Stimulated activated CD8-positive, alpha-beta memory T cell treated with anti-CD3 and anti-CD28 coated beads, Interleukin-15, amount 100 ng/mL, for 24 hours (primary cell): ENCODE measurements around the gene FAM153A.
"Not testable (repeated sequence)": the region's sequence is repeated elsewhere in the genome, so short reads cannot be mapped to it uniquely, and the experiment has no call there.

Source experiments
- DNase-seq: peaks from one replicate; pipeline ENCODE4 v3.0.0-alpha.2; 2020; ENCODE audit warnings: low read depth

Gene FAM153A

DNA sequence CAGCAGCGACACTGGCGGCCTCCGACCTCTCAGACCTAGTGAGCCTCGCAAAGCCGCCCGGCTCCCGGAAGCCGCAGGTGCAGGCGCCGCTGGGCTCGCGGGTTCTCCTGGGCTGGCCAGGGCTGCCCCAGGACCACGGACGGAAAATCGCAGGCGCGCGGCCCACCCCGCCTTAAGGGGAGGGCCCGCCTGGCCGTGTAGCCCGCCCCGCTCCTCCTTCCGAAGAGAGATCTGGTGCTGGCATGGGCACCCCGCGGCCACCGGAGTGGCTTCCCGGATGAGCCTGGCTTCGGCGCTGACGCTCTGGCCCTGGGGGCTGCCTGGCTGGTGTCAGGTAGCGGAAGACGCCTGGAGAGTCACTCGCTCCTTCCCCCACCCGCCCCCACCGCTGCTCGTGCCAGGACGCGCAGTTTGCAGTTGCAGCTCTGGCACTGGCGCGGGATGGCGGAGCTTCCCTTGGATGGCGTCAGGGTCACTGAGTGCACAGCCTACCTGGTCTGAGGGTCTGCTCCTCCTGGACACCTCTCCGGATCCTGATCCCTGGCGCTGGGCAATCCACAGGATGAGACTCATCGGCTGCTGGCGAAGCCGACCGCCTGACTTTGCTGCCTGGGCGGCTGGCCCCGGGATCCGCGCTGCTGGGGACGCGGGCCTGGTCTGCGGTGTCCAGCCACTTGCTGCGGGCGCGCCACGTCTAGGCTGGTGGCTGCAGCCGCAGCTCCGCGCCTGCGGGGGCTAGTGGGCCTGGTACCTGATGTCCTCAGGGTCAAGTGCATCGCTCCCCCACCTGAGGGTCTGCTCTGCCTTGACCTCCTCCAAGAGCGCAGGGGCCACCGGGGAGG is at the start of gene FAM153A:
Gene FAM153A, minus strand, starts transcription at position 108 of the 842 bp plus-strand sequence.
- DNase-seq = not testable (repeated sequence)

DNA sequence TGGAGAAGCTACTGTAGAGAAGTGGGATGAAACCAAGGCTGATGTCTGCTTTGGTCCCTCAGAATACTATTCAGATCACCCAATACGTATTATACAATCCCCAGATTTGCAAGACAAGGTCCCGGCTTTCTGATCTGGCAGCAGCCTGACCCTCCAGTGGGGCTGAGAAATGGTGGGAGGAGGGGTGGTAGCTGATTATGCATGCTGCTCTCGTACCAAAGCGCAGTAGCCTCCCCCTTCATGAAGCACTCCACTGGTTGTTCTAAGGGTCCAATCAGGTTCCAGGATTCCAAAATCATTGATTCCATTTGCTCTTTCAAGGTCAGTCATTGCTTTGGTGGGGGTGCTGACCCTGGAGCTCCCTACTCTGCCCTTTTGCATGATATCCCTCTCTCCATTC is 49.6 kb upstream of the FAM153A start:
- not testable (repeated sequence) for DNase-seq

DNA sequence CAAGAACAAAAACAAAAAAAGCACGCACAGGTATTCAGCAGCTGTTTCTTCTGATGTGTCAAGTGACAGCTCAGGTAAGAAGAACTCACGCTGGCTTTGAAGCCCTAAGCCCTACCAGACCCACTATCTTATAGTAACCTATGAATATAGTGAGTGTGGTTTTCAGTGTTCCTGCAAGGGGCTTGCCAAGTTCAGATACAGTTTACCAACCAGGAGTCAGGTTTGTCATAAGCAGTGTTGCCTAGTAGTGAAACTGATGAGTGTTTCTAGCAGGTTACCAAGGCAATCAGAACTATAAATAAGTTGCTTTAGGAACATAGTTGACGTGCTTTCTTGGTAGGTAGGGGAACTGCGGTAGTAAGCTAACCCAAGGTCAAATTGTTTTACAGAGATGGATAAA is 43.4 kb upstream of the FAM153A start:
- not testable (repeated sequence) for DNase-seq

DNA sequence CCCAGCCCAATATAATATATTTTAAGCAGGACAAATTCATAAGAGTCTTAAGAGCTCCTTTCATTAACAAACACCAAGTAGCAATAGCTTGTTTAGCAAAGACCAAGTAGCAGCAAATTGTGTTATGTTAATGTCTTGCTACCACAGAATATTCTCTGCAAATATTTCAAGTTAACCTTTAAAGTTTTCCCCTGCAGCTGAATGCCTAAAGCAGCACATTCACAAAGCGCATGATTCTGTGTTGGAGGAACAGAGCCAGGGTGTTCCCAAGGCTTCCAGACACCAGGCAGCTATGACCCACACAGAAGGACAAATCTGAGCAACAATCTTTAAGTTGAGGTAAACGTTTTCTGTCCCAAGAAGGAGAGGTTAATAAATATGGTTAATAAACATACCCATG is 42.1 kb upstream of the FAM153A start:
- not testable (repeated sequence) for DNase-seq

DNA sequence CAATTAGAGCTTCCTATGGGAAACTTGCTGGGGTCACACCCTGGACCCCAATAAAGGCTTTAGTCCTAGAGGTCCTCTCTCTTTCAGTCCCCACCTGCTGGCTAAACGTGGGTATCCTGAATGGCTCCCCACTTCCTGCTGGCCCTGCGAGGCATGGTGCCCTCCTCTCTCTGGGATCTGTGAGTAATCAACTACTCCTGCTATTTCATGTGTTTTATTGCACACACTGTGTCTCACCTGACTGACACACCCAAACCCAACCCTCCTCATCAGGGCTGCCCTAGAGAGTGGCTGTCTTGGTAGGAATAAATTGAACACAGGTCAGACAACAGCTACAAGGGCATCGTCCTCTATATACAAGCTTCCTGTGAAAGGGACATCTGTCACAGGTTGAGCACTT is 39.8 kb upstream of the FAM153A start:
- DNase-seq = not testable (repeated sequence)

DNA sequence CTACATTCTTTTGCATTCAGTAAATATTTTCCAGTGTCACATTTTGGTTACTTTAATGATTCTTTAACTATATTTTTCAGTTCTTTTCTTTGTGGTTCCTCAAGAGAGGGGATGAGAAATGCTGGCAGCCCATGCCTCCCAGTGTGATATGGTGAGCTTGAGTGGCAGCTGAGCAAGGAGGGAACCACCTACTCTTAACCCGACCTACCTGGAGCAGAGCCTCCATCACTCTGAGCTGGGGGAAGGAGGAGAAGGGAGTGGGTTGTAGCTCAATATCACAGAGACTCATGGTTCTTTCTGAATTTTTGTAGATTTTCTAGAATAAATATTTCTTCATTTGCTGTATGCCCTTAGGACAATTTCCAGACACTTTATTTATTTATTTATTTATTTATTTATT is 37.0 kb upstream of the FAM153A start:
- not testable (repeated sequence) for DNase-seq

DNA sequence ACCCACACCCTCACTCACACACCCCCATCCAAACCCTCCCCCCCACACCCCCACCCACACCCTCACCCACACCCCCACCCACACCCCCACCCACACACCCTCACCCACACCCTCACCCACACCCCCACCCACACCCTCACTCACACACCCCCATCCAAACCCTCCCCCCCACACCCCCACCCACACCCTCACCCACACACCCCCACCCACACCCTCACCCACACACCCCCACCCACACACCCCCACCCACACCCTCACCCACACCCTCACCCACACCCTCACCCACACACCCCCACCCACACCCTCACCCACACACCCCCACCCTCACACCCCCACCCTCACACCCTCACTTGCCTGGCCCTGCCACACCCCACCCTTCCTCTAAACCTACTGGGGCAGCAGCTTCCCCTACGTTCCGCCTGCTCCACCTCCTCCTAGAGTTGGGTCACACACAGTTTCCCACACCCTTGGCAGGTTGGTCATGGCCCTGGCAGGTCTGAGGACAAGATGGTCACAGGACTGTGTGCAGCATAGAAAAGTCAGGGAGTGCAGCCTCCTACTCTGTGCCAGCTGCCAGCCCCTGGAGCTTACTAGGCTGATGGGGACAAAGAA is 30.2 kb upstream of the FAM153A start:
- not testable (repeated sequence) for DNase-seq

DNA sequence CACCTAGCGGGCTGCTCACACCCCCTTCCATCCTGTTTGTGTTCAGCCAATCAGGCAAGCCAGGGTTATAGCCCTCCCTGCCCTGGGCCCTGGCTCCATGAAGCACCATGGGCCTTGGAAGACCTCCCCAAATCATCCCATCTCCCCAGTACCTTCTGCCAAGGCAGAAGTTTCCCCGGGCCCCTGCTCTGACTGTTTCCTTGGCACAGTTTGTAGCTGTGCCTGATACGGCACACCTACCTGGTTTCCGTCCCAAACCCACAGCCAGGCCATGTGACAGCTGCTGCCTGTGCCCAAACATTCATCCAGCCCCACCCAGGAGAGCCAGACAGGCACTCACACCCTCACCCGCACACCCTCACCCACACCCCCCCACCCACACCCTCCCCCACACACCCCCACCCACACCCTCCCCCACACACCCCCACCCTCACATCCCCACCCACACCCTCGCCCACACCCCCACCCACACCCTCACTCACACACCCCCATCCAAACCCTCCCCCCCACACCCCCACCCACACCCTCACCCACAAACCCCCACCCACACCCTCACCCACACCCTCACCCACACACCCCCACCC is 29.6 kb upstream of the FAM153A start:
- not testable (repeated sequence) for DNase-seq

DNA sequence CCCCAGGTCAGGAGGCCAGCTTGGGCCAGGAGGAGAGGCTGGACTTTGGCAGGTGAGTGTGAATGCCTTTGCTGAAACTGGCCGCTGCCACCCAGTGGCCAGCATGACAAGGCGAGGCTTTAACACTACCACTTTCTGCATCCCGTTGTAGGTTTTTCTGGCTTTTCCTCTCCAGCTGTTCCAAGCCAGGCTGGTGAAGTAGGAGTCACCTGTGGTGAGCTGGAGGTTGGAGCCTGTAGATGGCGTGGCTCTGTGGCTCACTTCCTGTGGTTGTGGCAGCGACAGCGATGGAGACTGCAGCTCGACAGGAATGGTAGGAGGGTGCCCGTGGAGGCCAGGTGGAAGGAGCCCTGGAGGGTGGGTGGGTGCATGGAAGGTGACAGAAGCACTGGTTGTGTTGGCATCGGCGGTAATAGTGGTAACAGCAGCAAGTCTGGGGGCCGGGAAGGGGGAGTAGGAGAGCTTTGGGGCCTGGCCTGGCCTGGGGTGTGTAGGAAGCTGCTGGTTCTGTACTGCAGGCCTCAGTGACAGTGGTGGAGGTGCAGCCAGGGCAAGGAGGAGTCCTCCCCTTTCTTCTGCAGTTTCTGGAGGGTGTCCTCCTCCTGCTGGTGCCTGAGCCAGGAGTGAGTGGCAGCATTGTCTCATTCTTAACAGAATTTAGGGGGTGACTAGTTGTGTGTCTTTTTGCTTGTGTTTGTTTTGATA is 26.7 kb upstream of the FAM153A start:
- DNase-seq = not testable (repeated sequence)

DNA sequence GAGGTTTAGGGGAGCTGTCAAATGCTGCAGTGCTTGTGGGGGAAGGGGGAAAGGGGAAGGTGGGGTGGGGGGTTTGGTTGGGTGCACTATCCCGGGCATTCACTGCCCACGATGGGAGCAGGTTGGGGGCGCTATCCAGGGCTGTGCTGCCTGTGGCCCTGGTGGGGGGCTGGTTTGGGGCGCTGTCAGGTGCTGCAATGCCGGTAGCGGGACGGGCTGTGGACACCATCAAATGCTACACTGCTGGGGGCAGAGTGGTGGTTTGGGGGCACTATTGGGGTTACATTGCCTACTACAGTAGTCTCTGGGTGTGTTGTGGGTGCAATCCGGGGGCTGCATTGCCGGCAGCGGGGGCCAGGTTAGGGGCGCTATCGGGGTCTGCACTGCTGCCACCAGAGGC is 25.7 kb upstream of the FAM153A start:
- DNase-seq = not testable (repeated sequence)

DNA sequence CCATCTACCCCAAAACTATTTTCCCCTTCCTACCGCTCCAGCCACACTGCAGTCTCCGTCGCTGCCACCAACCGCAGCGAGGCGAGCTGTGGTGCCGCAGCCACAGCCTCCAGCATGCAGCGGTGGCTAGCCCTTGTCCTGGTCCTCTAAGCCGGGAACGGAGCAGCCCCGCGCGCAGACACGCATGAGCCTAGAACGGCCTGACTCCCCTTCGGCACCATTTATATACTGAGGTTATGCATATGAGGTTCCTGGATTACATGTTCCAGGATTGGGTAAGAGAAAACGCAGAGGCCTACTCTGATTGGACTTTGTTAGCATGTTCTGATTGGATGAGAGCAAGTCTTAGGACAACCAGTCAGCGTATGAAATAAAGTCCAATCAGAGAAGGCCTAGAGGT is 24.6 kb upstream of the FAM153A start:
- not testable (repeated sequence) for DNase-seq

DNA sequence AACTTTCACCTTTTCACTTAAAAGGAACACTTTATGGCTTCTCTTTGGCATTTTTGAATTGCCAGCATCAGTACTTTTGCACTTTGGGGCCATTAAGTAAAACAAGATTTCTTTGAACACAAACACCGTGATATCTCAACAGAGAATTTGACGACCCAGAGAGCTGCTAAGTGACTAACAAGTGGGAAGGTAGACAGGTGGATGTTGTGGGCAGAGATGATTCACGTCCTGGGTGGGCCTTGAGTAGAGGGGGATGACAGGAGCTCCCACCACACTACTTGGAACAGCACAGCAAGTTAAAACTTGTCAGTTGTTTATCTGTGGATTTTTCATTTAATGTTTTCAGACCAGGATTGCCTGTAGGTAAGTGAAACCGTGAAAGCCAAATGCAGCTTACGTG is 18.7 kb upstream of the FAM153A start:
- DNase-seq = not testable (repeated sequence)

DNA sequence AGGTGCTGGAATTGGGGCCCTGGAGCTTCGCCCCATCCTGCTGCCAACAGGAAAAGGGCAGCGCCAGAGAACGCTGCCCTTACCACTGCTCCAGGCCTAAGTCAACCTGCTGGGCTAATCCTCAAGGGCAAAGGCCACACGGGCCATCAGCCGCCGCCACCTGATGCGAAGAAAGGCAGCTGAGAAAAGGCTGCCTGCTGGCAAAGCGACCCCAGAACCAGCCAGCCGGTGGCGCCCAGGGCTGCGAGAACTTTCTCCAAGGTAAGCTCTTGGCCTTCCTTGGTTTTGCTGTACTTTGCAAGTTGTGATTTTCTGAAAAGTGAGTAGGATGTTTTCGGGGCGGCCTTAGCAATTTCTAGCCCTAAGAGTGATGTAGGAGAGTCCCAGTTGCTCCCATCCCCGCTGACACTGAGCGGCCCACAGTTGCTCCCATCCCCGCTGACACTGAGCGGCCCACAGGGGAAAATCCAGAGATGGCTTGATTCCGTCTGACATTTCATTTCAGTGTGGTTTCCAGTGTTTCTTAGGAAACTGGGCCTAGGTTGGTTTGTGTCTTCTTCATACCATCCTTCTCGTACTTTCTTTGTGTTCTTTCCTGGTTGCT is 15.6 kb upstream of the FAM153A start:
- DNase-seq = not testable (repeated sequence)

DNA sequence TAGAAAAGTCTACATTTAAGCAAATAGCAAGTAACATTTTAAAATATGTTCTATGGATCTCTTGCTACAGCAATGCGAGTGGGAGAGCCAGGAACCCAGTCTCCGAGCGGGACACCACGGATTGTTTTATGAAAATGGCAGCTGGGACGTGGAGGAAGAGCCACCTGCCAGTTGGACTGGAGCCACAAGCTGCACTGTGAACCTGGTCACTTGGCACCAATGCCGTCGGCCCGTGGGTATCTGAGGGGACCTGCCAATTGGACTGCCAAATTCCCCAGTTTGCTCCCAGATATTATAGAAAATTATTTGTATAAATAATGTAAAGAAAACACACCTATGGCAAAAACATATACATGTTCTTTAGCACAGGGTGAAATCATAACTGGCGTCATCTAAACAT is 10.6 kb upstream of the FAM153A start:
- not testable (repeated sequence) for DNase-seq

DNA sequence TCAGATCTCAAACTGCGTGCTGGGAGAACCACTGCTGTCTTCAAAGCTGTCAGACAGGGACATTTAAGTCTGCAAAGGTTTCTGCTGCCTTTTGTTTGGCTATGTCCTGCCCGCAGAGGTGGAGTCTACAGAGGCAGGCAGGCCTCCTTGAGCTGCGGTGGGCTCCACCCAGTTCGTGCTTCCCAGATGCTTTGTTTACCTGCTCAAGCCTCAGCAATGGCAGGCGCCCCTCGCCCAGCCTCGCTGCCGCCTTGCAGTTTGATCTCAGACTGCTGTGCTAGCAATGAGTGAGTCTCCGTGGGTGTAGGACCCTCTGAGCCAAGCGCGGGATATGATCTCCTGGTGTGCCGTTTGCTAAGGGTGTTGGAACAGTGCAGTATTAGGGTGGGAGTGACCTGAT is 8.9 kb upstream of the FAM153A start:
- not testable (repeated sequence) for DNase-seq

DNA sequence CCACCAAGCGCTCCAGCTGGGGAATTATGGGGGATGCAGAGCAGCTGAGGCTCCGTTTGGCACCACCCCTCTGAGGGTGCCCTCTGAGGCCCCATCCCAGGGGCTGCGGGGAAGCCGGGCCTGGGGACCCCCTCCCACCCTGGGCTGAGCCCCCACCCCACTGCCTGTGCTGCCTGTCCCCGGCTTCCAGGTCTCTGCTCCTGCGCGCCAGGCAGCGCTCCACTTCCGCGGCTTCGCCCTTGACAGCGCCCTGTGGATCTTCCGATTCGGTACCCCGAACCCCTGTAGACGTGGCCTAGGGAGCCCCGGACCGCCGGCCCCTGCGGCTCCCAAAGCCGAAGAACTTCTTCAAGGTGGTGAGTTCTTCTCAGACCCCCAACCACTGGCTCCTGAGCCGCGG is 530 bp downstream of the FAM153A start:
- DNase-seq = not testable (repeated sequence)

DNA sequence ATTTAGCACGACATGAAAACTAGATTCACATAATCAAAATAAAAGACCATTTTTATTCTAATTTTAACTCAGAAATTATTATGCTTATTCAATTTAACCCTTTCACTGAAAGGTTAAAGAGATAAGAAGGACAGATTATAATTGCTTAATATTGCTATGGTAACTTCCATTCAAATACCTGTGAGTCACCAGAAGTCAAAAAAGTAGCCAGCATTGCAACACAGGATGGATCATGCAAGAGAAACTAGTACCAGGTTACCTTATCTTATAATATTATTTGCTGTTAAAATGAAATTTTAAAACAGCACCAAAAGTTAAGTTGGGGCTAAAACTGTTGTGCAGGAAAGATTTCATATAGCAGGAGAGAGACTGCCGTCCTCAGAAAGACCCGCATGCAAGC is 11.5 kb downstream of the FAM153A start:
- not testable (repeated sequence) for DNase-seq

DNA sequence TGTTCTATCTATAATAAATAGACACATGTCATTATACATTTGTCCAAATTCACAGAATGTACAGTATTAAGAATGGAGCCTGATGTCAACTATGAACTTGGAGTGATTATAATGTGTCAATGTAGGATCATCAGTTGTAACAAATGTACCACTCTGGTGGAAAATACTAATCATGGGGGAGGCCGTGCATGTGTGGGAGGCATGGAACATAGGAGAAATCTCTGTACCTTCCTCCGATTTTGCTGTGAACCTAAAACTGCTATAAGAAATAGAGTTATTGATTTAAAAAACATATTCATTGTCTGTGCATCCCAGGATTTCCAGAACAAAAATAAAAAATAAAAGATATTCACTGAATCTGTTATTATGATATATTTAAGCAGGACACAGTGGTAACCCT is 12.1 kb downstream of the FAM153A start:
- not testable (repeated sequence) for DNase-seq

DNA sequence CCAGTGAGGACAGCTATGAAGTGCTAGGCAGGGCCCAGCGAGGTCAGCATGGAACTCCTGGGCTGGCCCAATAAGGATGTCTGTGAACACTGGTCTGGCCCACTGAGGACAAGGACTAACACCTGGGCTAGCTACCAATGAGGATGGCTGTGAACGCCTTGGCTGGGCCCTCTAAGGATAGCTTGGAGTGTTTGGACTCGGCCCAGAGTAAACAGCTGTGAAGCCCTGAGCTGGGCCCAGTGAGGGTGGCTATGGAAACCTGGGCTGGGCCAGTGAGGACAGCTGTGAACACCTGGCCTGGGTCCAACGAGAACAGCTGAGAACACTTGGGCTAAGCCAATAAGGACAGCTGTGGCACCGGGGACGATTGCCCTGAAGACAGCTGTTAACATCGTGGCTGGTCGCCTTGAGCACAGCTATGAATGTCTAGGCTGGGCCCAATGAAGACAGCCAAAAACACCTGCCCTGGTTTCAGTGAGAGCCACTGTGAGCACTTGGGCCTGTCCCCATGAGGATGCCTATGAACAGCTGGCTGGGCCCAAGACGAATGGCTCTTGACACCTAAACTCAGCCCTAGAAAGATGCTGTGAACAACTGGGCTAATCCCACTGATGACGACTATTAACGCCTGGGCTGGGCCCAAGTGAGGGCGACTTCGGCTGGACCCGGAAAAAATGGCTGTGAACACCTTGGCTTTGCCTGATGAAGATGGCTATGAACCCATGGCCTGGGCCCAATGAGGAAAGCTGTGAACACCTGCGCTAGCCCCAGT is 18.8 kb downstream of the FAM153A start:
- not testable (repeated sequence) for DNase-seq

DNA sequence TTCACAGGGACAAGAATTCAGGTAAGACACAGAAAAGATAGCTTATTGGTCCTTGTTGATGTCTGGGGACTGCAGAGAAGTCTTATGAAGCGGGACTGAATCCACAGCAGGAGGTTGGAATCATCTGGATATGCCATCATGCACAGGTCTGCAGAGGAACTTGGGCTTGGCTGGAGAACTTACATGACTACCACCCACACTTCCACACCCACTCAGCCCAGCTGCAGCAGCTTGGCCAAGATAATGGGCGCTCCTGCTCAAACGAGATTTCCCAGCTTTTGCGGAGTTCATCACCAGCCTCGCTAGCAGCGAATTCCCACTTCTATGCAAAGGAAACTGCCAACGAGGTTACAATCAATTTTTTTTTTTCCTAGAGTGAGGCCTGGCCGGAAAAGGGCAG is 21.7 kb downstream of the FAM153A start:
- not testable (repeated sequence) for DNase-seq

DNA sequence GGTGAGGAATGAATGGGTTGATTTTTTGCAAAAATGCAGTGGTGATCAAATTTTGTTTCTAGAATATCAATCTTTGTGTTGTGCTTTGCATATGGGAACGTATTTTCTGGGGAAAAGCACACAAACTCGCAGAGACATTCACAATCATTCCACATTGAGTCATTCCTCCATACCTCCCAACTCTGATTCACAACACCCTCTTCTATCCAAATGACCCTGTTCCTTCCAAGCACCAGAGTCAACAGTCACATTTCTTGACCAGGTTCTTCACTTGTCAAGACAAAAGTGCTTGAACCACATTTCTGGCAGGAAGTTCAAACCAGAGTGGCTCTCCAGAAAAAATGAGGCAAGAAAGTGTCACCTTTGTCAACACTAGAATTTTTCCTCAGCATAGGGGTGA is 35.3 kb downstream of the FAM153A start:
- not testable (repeated sequence) for DNase-seq
